PFSK-1 (cell line): Measurements from ENCODE around the gene PRMT7.

ENCODE experiments used
- FOXP2 ChIP-seq: optimal IDR thresholded peaks from 2 replicates; pipeline ENCODE3; 2011; ENCODE audit warnings: borderline replicate concordance, control low read depth, inconsistent platforms; ENCODE audit not compliant: insufficient read depth; ENCODE audit errors: extremely low read length, extremely low read depth
- POLR2AphosphoS5 ChIP-seq: IDR thresholded peaks from 2 replicates; pipeline ENCODE4 v1.6.1; 2012; ENCODE audit warnings: low read depth, mild to moderate bottlenecking, control low read depth, low read length, moderate library complexity
- TAF1 ChIP-seq: IDR thresholded peaks from 2 replicates; pipeline ENCODE4 v1.6.1; 2012; ENCODE audit warnings: low read length, control low read depth, borderline replicate concordance; ENCODE audit not compliant: insufficient read depth
- TF ChIP-seq, protein P1 (sequence below), 2 experiments: IDR thresholded peaks; 2 replicates each; pipeline versions ENCODE4 v1.6.1 to v1.8.0; 2011 to 2012; ENCODE audit warnings: low read depth in 2 of 2, low read length in 2 of 2, control low read depth in 1 of 2, inconsistent platforms in 1 of 2, mild to moderate bottlenecking in 1 of 2, moderate library complexity in 1 of 2; ENCODE audit not compliant: insufficient read depth in 1 of 2

DNA sequence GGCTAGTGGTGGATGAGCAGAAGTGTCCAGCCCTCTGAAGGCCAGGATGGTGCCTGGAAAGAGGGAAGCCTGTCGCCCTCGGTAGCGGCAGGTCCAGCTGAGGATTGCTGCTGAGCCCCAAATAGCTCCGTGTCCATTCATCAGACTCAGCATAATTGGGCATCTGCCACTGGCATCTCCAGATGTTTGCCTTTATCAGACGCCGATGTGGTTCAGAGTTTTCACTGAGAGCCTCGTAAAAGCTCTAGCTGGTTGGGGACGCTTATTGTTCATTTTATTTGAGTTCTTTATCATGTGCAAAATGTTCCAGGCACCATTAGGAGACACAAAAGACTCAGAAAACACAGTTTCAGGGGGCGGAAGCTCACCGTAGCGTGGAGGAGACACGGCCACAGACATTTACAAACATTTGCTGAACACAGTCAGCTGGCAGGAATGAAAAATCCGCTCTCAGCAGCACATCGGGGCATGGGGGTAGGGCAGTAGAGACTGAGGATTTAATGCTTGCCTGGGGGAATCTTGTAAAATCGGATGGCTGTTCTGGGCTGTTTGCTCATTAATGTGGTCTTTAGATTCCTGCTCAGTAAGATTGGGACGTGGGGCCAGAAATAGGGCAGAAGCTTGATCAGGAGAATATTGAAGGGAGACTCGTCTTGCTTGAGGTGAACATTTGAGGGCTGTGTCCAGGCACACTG lies 95.8 kb downstream of the PRMT7 start:
- TF ChIP-seq POLR2AphosphoS5 (no peak), TAF1 (no peak), FOXP2 (no peak)
- TF ChIP-seq, protein P1, sequence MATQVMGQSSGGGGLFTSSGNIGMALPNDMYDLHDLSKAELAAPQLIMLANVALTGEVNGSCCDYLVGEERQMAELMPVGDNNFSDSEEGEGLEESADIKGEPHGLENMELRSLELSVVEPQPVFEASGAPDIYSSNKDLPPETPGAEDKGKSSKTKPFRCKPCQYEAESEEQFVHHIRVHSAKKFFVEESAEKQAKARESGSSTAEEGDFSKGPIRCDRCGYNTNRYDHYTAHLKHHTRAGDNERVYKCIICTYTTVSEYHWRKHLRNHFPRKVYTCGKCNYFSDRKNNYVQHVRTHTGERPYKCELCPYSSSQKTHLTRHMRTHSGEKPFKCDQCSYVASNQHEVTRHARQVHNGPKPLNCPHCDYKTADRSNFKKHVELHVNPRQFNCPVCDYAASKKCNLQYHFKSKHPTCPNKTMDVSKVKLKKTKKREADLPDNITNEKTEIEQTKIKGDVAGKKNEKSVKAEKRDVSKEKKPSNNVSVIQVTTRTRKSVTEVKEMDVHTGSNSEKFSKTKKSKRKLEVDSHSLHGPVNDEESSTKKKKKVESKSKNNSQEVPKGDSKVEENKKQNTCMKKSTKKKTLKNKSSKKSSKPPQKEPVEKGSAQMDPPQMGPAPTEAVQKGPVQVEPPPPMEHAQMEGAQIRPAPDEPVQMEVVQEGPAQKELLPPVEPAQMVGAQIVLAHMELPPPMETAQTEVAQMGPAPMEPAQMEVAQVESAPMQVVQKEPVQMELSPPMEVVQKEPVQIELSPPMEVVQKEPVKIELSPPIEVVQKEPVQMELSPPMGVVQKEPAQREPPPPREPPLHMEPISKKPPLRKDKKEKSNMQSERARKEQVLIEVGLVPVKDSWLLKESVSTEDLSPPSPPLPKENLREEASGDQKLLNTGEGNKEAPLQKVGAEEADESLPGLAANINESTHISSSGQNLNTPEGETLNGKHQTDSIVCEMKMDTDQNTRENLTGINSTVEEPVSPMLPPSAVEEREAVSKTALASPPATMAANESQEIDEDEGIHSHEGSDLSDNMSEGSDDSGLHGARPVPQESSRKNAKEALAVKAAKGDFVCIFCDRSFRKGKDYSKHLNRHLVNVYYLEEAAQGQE (IDR thresholded peaks at IDR 0.05; ENCODE audit: insufficient read depth in 1 of 2, low read depth in 2 of 2, low read length in 2 of 2): no peak
